Fibroblast of skin of scalp (primary cell): ENCODE measurements around the gene TNFRSF21. TPM values are rescaled to one million over a fixed set of nuclear protein-coding genes. Genes with fewer than 3 reads are reported as not detected.
A peak's percentile ranks its signal among the peaks of the same experiment; 100 is the strongest.
"Not testable (repeated sequence)": the region's sequence is repeated elsewhere in the genome, so short reads cannot be mapped to it uniquely, and the experiment has no call there.

Experiments
- DNase-seq: peaks from one replicate; pipeline ENCODE4 v3.0.0-alpha.2; 2013
- polyA plus RNA-seq, 2 experiments: library from polyadenylated mRNA; unstranded; fragments of 120-200 nt; gene quantifications; one replicate each; pipeline ENCODE4 v1.2.1, GENCODE V29; 2013; ENCODE audit not compliant: insufficient read length in 2 of 2

The TNFRSF21 gene
- polyA plus RNA-seq (2013, experiment 1 of 2; ENCODE audit: insufficient read length): 2.2 TPM
- polyA plus RNA-seq (2013, experiment 2 of 2; ENCODE audit: insufficient read length): 2.9 TPM

- DNase-seq: peak; percentile 83
Observed at GRCh38 chr6:47309291-47310130, at the start of gene TNFRSF21. TNFRSF21 (minus strand) TSS chr6:47309905; CDS start chr6:47309511, 394 bp downstream.

- no peak for DNase-seq
Observed at GRCh38 chr6:47358440-47359225, 48.9 kb upstream of the TNFRSF21 start.

GRCh38 chr6:47357827-47358226, 48.1 kb upstream of the TNFRSF21 start:
- no peak for DNase-seq

- no peak for DNase-seq
Observed at GRCh38 chr6:47355496-47355895, 45.8 kb upstream of the TNFRSF21 start.

- no peak for DNase-seq
Observed at GRCh38 chr6:47353871-47354270, 44.2 kb upstream of the TNFRSF21 start.

GRCh38 chr6:47352966-47353365, 43.3 kb upstream of the TNFRSF21 start:
- DNase-seq: no peak

- DNase-seq: no peak
Observed at GRCh38 chr6:47352194-47352920, 42.7 kb upstream of the TNFRSF21 start.

- DNase-seq: no peak
Observed at GRCh38 chr6:47351621-47352020, 41.9 kb upstream of the TNFRSF21 start.

GRCh38 chr6:47349931-47350330, 40.2 kb upstream of the TNFRSF21 start:
- no peak for DNase-seq

GRCh38 chr6:47348316-47348863, 38.7 kb upstream of the TNFRSF21 start:
- DNase-seq: no peak

- DNase-seq: no peak
Observed at GRCh38 chr6:47345761-47346160, 36.1 kb upstream of the TNFRSF21 start.

GRCh38 chr6:47344022-47344421, 34.3 kb upstream of the TNFRSF21 start:
- no peak for DNase-seq

- no peak for DNase-seq
Observed at GRCh38 chr6:47343600-47343999, 33.9 kb upstream of the TNFRSF21 start.

- DNase-seq: no peak
Observed at GRCh38 chr6:47342824-47343223, 33.1 kb upstream of the TNFRSF21 start.

GRCh38 chr6:47337519-47337918, 27.8 kb upstream of the TNFRSF21 start:
- DNase-seq: no peak

- DNase-seq: no peak
Observed at GRCh38 chr6:47336334-47336733, 26.6 kb upstream of the TNFRSF21 start.

GRCh38 chr6:47335466-47335865, 25.8 kb upstream of the TNFRSF21 start:
- no peak for DNase-seq

GRCh38 chr6:47334334-47334733, 24.6 kb upstream of the TNFRSF21 start:
- no peak for DNase-seq

GRCh38 chr6:47328606-47329005, 18.9 kb upstream of the TNFRSF21 start:
- DNase-seq: not testable (repeated sequence)

- not testable (repeated sequence) for DNase-seq
Observed at GRCh38 chr6:47328139-47328538, 18.4 kb upstream of the TNFRSF21 start.

- no peak for DNase-seq
Observed at GRCh38 chr6:47323887-47324286, 14.2 kb upstream of the TNFRSF21 start.

- no peak for DNase-seq
Observed at GRCh38 chr6:47323321-47323720, 13.6 kb upstream of the TNFRSF21 start.

GRCh38 chr6:47321577-47321976, 11.9 kb upstream of the TNFRSF21 start:
- no peak for DNase-seq
